ENCODE results near the gene TSPAN7. TPM values are rescaled to one million over a fixed set of nuclear protein-coding genes. Genes with fewer than 3 reads are reported as not detected.

Gene TSPAN7
- total and polyA plus RNA-seq, 2 of the 4 experiments (the other 2 are of a cell fraction) = not detected

GRCh38 chrX:38643903-38644302, 82.6 kb downstream of the TSPAN7 start:
- no peak for ATAC-seq (ENCODE audit: low read depth)
- no peak overlapping the region for H3K18ac ChIP-seq (ENCODE audit: low read depth, low read length)
- no CpG with 5 or more reads among the region's 1 CpG for WGBS, 2 experiments (ENCODE audit: extremely low coverage in 2 of 2, insufficient read length in 1 of 2)

More at GRCh38 chrX:38643903-38644302, 82.6 kb downstream of the TSPAN7 start:
- no peak overlapping the region for H2BK120ac ChIP-seq (ENCODE audit: low read depth, low read length)
- H3K9me1 ChIP-seq (ENCODE audit: insufficient read depth, low read length) = no peaks in the 10 kb centered on the region; the same call in 1 of the 2 replicates
- CTCF ChIA-PET = no interaction called here
- dilution Hi-C loops (cut with HindIII; ENCODE audit: low sequenced_read_pairs, unreplicated experiment) = no loop called here
- H3K36me3 ChIP-seq (ENCODE audit: control insufficient read depth, insufficient read depth, low read length) = no peaks in the 10 kb centered on the region
- no TSS peak for BruUV-seq (replicated peaks)
- H3K23ac ChIP-seq (ENCODE audit: low read depth, low read length) = no peak overlapping the region
- no peak overlapping the region for H2AK5ac ChIP-seq (ENCODE audit: low read depth, low read length)
- no peak overlapping the region for H3K4me3 ChIP-seq (ENCODE audit: insufficient read depth, low read depth, low read length)
- no peaks in the 10 kb centered on the region for H4K20me1 ChIP-seq (ENCODE audit: insufficient read depth, low read length)
- in situ Hi-C loops (cut with MboI; ENCODE audit: low sequenced_read_pairs) = no loop called here
- H2BK15ac ChIP-seq (ENCODE audit: low read depth, low read length) = no peak overlapping the region
- no peak overlapping the region for H4K91ac ChIP-seq (ENCODE audit: insufficient read depth, low read depth, low read length)
- H3K27ac ChIP-seq (ENCODE audit: insufficient read depth, low read length) = no peak overlapping the region
- intact Hi-C loops (cut with micrococcal nuclease) = no loop called here
- TF ChIP-seq MXI1 (IDR thresholded peaks at IDR 0.05; ENCODE audit: borderline replicate concordance, low read depth, low read length) (no peak), NFE2L2 (IDR thresholded peaks at IDR 0.05; ENCODE audit: low read depth, low read length) (no peak), MAZ (IDR thresholded peaks at IDR 0.05; ENCODE audit: borderline replicate concordance, low read depth, low read length) (no peak), SMC3 (IDR thresholded peaks at IDR 0.05; ENCODE audit: low read depth, low read length) (no peak), POLR2A (IDR thresholded peaks at IDR 0.05; ENCODE audit: low read depth, low read length) (no peak), ELK1 (IDR thresholded peaks at IDR 0.05; ENCODE audit: borderline replicate concordance, low read depth, low read length) (no peak), BHLHE40 (IDR thresholded peaks at IDR 0.05; ENCODE audit: low read depth, low read length) (no peak), MAFK (IDR thresholded peaks at IDR 0.05; ENCODE audit: low read depth, low read length) (no peak), RAD21 (IDR thresholded peaks at IDR 0.05; ENCODE audit: low read length) (no peak), CEBPB (IDR thresholded peaks at IDR 0.05; ENCODE audit: low read depth, low read length) (no peak), USF2 (IDR thresholded peaks at IDR 0.05; ENCODE audit: low read depth, low read length) (no peak), CTCF (conservative IDR thresholded peaks at IDR 0.05; ENCODE audit: low read depth, low read length) (no peak), FOS (IDR thresholded peaks at IDR 0.05; ENCODE audit: low read depth, low read length) (no peak), RCOR1 (IDR thresholded peaks at IDR 0.05; ENCODE audit: insufficient replicate concordance, low read length) (no peak)
- no peak for DNase-seq
- no peak overlapping the region for H2BK5ac ChIP-seq (ENCODE audit: low read depth, low read length, poor library complexity, severe bottlenecking)
- H2AFZ ChIP-seq (replicated peaks; ENCODE audit: low read length, poor library complexity) = no peak overlapping the region
- H3K27me3 ChIP-seq (ENCODE audit: control insufficient read depth, insufficient read depth, low read length) = peaks cover 4% of the 10 kb centered on the region
- no peak overlapping the region for H2BK20ac ChIP-seq (ENCODE audit: low read depth, low read length)
- no peaks in the 10 kb centered on the region for H3K9me3 ChIP-seq (ENCODE audit: control insufficient read depth, insufficient read depth, low read length)
- POLR2A ChIA-PET (ENCODE audit: unreplicated experiment) = no interaction called here
- H4K5ac ChIP-seq (ENCODE audit: low read depth, low read length) = no peak overlapping the region
- no peak overlapping the region for H3K56ac ChIP-seq (ENCODE audit: extremely low read depth, insufficient read depth, low read length)
- H3K79me1 ChIP-seq (ENCODE audit: low read depth in 1 of 2, low read length in 2 of 2) = no peaks in the 10 kb centered on the region
- H3K4me2 ChIP-seq (ENCODE audit: low read depth, low read length) = no peak overlapping the region
- no peak overlapping the region for H3K14ac ChIP-seq (replicated peaks; ENCODE audit: low read depth, low read length)
- no peak overlapping the region for H4K8ac ChIP-seq (ENCODE audit: low read depth in 2 of 2, low read length in 2 of 2)
- H2AK9ac ChIP-seq (replicated peaks; ENCODE audit: low read depth, low read length, poor library complexity) = no peak overlapping the region
- H3K4me1 ChIP-seq (ENCODE audit: control insufficient read depth, insufficient read depth, low read length) = no peaks in the 10 kb centered on the region
- H3K4ac ChIP-seq (ENCODE audit: low read depth, low read length) = no peak overlapping the region
- H3K9ac ChIP-seq (ENCODE audit: low read depth, low read length) = no peak overlapping the region

Data from IMR-90 (cell line).